ENCODE data around the gene REM2.

REM2 gene

GRCh38 chr14:22929961-22930364 is 46.9 kb downstream of the REM2 start:
- H3K4me3 Mint-ChIP-seq, result no peak overlapping the region
- intact Hi-C loops (cut with micrococcal nuclease), result loop anchor here (1.0 to 2.0 kb wide), 2 partner anchors 11 to 53 kb away; partner anchors contain the start of genes AJUBA and RBM23
- H3K36me3 Mint-ChIP-seq (ENCODE audit: low read depth), result peaks cover 24% of the 10 kb centered on the region
- no peaks in the 10 kb centered on the region for H3K27me3 Mint-ChIP-seq
- no peaks in the 10 kb centered on the region for H3K9me3 Mint-ChIP-seq
- H3K27ac Mint-ChIP-seq, result no peak overlapping the region
- peaks cover 17% of the 10 kb centered on the region for H3K4me1 Mint-ChIP-seq (ENCODE audit: low read depth)

GRCh38 chr14:22932146-22932545 is 49.1 kb downstream of the REM2 start:
- Mint-ChIP-seq H3K36me3 (ENCODE audit: low read depth) (peaks cover 19% of the 10 kb centered on the region), H3K4me3 (no peak overlapping the region), H3K9me3 (no peaks in the 10 kb centered on the region), H3K27me3 (no peaks in the 10 kb centered on the region), H3K27ac (no peak overlapping the region), H3K4me1 (ENCODE audit: low read depth) (peaks cover 2% of the 10 kb centered on the region)
- intact Hi-C loops (cut with micrococcal nuclease), result no loop called here

- H3K36me3 Mint-ChIP-seq (ENCODE audit: low read depth), result peaks cover 42% of the 10 kb centered on the region
- intact Hi-C loops (cut with micrococcal nuclease), result no loop called here
- H3K27me3 Mint-ChIP-seq, result no peaks in the 10 kb centered on the region
- no peaks in the 10 kb centered on the region for H3K9me3 Mint-ChIP-seq
- no peak overlapping the region for H3K4me3 Mint-ChIP-seq
- H3K27ac Mint-ChIP-seq, result no peak overlapping the region
- no peaks in the 10 kb centered on the region for H3K4me1 Mint-ChIP-seq (ENCODE audit: low read depth)
Observed at GRCh38 chr14:22935156-22935555, 52.1 kb downstream of the REM2 start.
